HL-60 (cell line): ENCODE results near the gene TRPM6.

Experiments used
- CTCF ChIP-seq: IDR thresholded peaks from one replicate; pipeline ENCODE4 v1.5.1; 2011; ENCODE audit warnings: low read length, control low read depth, inconsistent platforms; ENCODE audit not compliant: insufficient read depth
- GABPA ChIP-seq: IDR thresholded peaks from 2 replicates; pipeline ENCODE4 v1.6.1; 2012; ENCODE audit warnings: low read depth
- POLR2AphosphoS5 ChIP-seq: IDR thresholded peaks from 2 replicates; pipeline ENCODE4 v1.6.1; 2012; ENCODE audit warnings: low read depth
- REST ChIP-seq: IDR thresholded peaks from 2 replicates; pipeline ENCODE4 v1.6.1; 2012; ENCODE audit warnings: low read depth; ENCODE audit not compliant: insufficient replicate concordance
- SPI1 ChIP-seq: IDR thresholded peaks from 2 replicates; pipeline ENCODE4 v1.6.1; 2012; ENCODE audit warnings: low read depth, mild to moderate bottlenecking, borderline replicate concordance

GRCh38 chr9:74800226-74800625 lies 87.5 kb downstream of the TRPM6 start:
- no peak for TF ChIP-seq POLR2AphosphoS5
- no peak for TF ChIP-seq CTCF
- no peak for TF ChIP-seq REST
- no peak for TF ChIP-seq GABPA
- TF ChIP-seq SPI1 = no peak
